H9 (cell line): Measurements from ENCODE around the gene FAM89B. TPM values are rescaled to one million over a fixed set of nuclear protein-coding genes. Genes with fewer than 3 reads are reported as not detected.

Experiments
- DNase-seq: peaks from one replicate; pipeline ENCODE4 v3.0.0-alpha.2; 2017
- H2AFZ ChIP-seq: one replicate; pipeline ENCODE4 v1.6.1; 2013; ENCODE audit warnings: mild to moderate bottlenecking, low read length, control low read depth, moderate library complexity
- H2AK5ac ChIP-seq: 2 replicates; pipeline ENCODE4 v1.6.1; 2013; ENCODE audit warnings: low read length, control low read depth, mixed read lengths; ENCODE audit not compliant: insufficient read length
- H2BK120ac ChIP-seq: one replicate; pipeline ENCODE4 v1.6.1; 2013; ENCODE audit warnings: low read depth, mild to moderate bottlenecking, low read length, control low read depth, inconsistent platforms; ENCODE audit not compliant: poor library complexity, severe bottlenecking
- H2BK12ac ChIP-seq: 2 replicates; pipeline ENCODE4 v1.6.1; 2013; ENCODE audit warnings: low read length, control low read depth, mixed read lengths, low read depth; ENCODE audit not compliant: insufficient read length
- H2BK15ac ChIP-seq: 2 replicates; pipeline ENCODE4 v1.6.1; 2013; ENCODE audit warnings: low read depth, low read length, control low read depth
- H2BK20ac ChIP-seq: one replicate; pipeline ENCODE4 v1.6.1; 2013; ENCODE audit warnings: low read depth, mild to moderate bottlenecking, low read length, control low read depth, inconsistent platforms; ENCODE audit not compliant: poor library complexity, severe bottlenecking
- H2BK5ac ChIP-seq: 2 replicates; pipeline ENCODE4 v1.6.1; 2013; ENCODE audit warnings: low read length, control low read depth, mixed read lengths; ENCODE audit not compliant: insufficient read length
- H3K14ac ChIP-seq: 2 replicates; pipeline ENCODE4 v1.6.1; 2013; ENCODE audit warnings: low read length, control low read depth; ENCODE audit not compliant: insufficient read depth
- H3K18ac ChIP-seq: 2 replicates; pipeline ENCODE4 v1.6.1; 2013; ENCODE audit warnings: low read depth, mild to moderate bottlenecking, mixed read lengths, low read length, control low read depth; ENCODE audit not compliant: insufficient read length
- H3K23ac ChIP-seq: 2 replicates; pipeline ENCODE4 v1.6.1; 2013; ENCODE audit warnings: low read length, control low read depth, mixed read lengths, low read depth; ENCODE audit not compliant: insufficient read length
- H3K23me2 ChIP-seq: 2 replicates; pipeline ENCODE4 v1.6.1; 2013; ENCODE audit warnings: low read depth, mild to moderate bottlenecking, mixed read lengths, low read length, control low read depth; ENCODE audit not compliant: insufficient read length, poor library complexity, severe bottlenecking
- H3K27ac ChIP-seq: 2 replicates; pipeline ENCODE4 v1.5.1; 2013; ENCODE audit warnings: low read length, control low read depth, mixed read lengths, low read depth; ENCODE audit not compliant: insufficient read length
- H3K27me3 ChIP-seq: 2 replicates; pipeline ENCODE4 v1.6.1; 2013; ENCODE audit warnings: low read length, control low read depth, inconsistent platforms; ENCODE audit not compliant: insufficient read depth
- H3K4ac ChIP-seq: 2 replicates; pipeline ENCODE4 v1.6.1; 2013; ENCODE audit warnings: low read depth, mild to moderate bottlenecking, control low read depth, inconsistent platforms, low read length, moderate library complexity
- H3K4me1 ChIP-seq: 2 replicates; pipeline ENCODE4 v1.6.1; 2013; ENCODE audit warnings: low read length, control low read depth, inconsistent platforms; ENCODE audit not compliant: insufficient read depth
- H3K4me2 ChIP-seq: 2 replicates; pipeline ENCODE4 v1.6.1; 2013; ENCODE audit warnings: low read length, control low read depth, mixed read lengths; ENCODE audit not compliant: insufficient read length, insufficient read depth
- H3K56ac ChIP-seq: 2 replicates; pipeline ENCODE4 v1.6.1; 2013; ENCODE audit warnings: low read depth, mild to moderate bottlenecking, mixed read lengths, low read length, control low read depth; ENCODE audit not compliant: insufficient read length
- H3K79me1 ChIP-seq: 2 replicates; pipeline ENCODE4 v1.6.1; 2013; ENCODE audit warnings: low read depth, mild to moderate bottlenecking, moderate library complexity, low read length, control low read depth, inconsistent platforms; ENCODE audit not compliant: insufficient read depth, poor library complexity, severe bottlenecking
- H3K79me2 ChIP-seq: 2 replicates; pipeline ENCODE4 v1.6.1; 2013; ENCODE audit warnings: low read length, control low read depth, inconsistent platforms; ENCODE audit not compliant: insufficient read depth
- H3K9ac ChIP-seq: 2 replicates; pipeline ENCODE4 v1.6.1; 2013; ENCODE audit warnings: low read length, control low read depth, mixed read lengths; ENCODE audit not compliant: insufficient read length; ENCODE audit errors: extremely low read depth
- H3K9me3 ChIP-seq: one replicate; pipeline ENCODE4 v1.6.1; 2013; ENCODE audit warnings: low read depth, low read length, inconsistent platforms; ENCODE audit not compliant: control insufficient read depth
- H3T11ph ChIP-seq: one replicate; pipeline ENCODE4 v1.6.1; 2013; ENCODE audit warnings: mild to moderate bottlenecking, low read length, control low read depth, inconsistent platforms
- H4K20me1 ChIP-seq: one replicate; pipeline ENCODE4 v1.6.1; 2013; ENCODE audit not compliant: control insufficient read depth, insufficient read length, insufficient read depth
- H4K5ac ChIP-seq: 2 replicates; pipeline ENCODE4 v1.6.1; 2013; ENCODE audit warnings: low read depth, mild to moderate bottlenecking, mixed read lengths, low read length, control low read depth; ENCODE audit not compliant: insufficient read length
- H4K8ac ChIP-seq: replicated peaks from 2 replicates; pipeline ENCODE4 v1.6.1; 2013; ENCODE audit warnings: low read length, control low read depth, mixed read lengths, low read depth; ENCODE audit not compliant: insufficient read length
- H4K91ac ChIP-seq: 2 replicates; pipeline ENCODE4 v1.6.1; 2013; ENCODE audit warnings: low read depth, mild to moderate bottlenecking, moderate library complexity, mixed read lengths, low read length, control low read depth; ENCODE audit not compliant: insufficient read length
- H3K27ac Mint-ChIP-seq, 3 experiments: 2 replicates in 2 of 3; 3 replicates in 1 of 3; pipeline ENCODE4 v1.8.0; 2020 to 2021; ENCODE audit warnings: mixed read lengths in 3 of 3, mild to moderate bottlenecking in 1 of 3, moderate library complexity in 1 of 3
- H3K27me3 Mint-ChIP-seq: 2 replicates; pipeline ENCODE4 v1.8.0; 2021; ENCODE audit warnings: low read depth, mild to moderate bottlenecking, moderate library complexity, mixed read lengths
- H3K36me3 Mint-ChIP-seq, 3 experiments: 2 replicates in 2 of 3; 3 replicates in 1 of 3; pipeline ENCODE4 v1.8.0; 2020 to 2021; ENCODE audit warnings: low read depth in 3 of 3, mixed read lengths in 3 of 3; ENCODE audit not compliant: insufficient read depth in 1 of 3
- H3K4me1 Mint-ChIP-seq, 2 experiments: 2 replicates each; pipeline ENCODE4 v1.8.0; 2020; ENCODE audit warnings: mixed read lengths in 2 of 2
- H3K4me3 Mint-ChIP-seq, 2 experiments: 2 replicates in 1 of 2; 3 replicates in 1 of 2; pipeline ENCODE4 v1.8.0; 2020 to 2021; ENCODE audit warnings: mild to moderate bottlenecking in 2 of 2, mixed read lengths in 2 of 2, moderate library complexity in 1 of 2
- H3K9me3 Mint-ChIP-seq, 2 experiments: 2 replicates in 1 of 2; 3 replicates in 1 of 2; pipeline ENCODE4 v1.8.0; 2020; ENCODE audit warnings: mild to moderate bottlenecking in 2 of 2, mixed read lengths in 2 of 2, moderate library complexity in 1 of 2
- whole genome bisulfite sequencing: extraction: QIAGEN DNeasy Blood & Tissue Kit; methylation state at CpG from one replicate; pipeline ENCODE4 v1.1.7; 2013; ENCODE audit warnings: missing lambda C conversion rate, low lambda C conversion rate, mixed read lengths; ENCODE audit not compliant: insufficient read length; ENCODE audit errors: extremely low coverage; 5-methylcytosine and 5-hydroxymethylcytosine counted together
- total RNA-seq: library from RNA; stranded (reverse); gene quantifications from 2 replicates; pipeline ENCODE4 v1.2.1, GENCODE V29; 2021
- TF ChIP-seq, protein P1 (sequence below): fragments of 200-600 bp; sonication (generic); conservative IDR thresholded peaks from 3 replicates; pipeline ENCODE4 v1.8.0; 2021; ENCODE audit warnings: antibody characterized with exemption, mild to moderate bottlenecking

FAM89B gene
- total RNA-seq, 1 experiment from 2014 or later: 21.7 TPM

- H3K18ac ChIP-seq: no peak overlapping the region
- H3K79me1 ChIP-seq: no peaks in the 10 kb centered on the region
- H3K27me3 ChIP-seq: no peaks in the 10 kb centered on the region
- no peak overlapping the region for H3K9ac ChIP-seq
- H2BK120ac ChIP-seq: no peak overlapping the region
- no peak overlapping the region for H4K5ac ChIP-seq
- H2AFZ ChIP-seq: no peak overlapping the region
- no peak overlapping the region for H3K4me3 Mint-ChIP-seq
- no peak overlapping the region for H3K27ac ChIP-seq
- peaks cover 5% of the 10 kb centered on the region for H3K23me2 ChIP-seq
- no peaks in the 10 kb centered on the region for H4K20me1 ChIP-seq
- H3K4me2 ChIP-seq: no peak overlapping the region
- H3K9me3 ChIP-seq: no peaks in the 10 kb centered on the region
- H2BK20ac ChIP-seq: no peak overlapping the region
- H3K36me3 Mint-ChIP-seq: peaks cover 22 to 65% (median 65%) of the 10 kb centered on the region in 3 experiments; a peak in 6 of 7 replicates
- peaks cover 7% of the 10 kb centered on the region; the same call in 1 of the 2 replicates for H3K79me2 ChIP-seq
- no peak overlapping the region for H3K4ac ChIP-seq
- H3K4me1 ChIP-seq: no peaks in the 10 kb centered on the region; the same call in none of the 2 replicates
- H3K27me3 Mint-ChIP-seq: no peaks in the 10 kb centered on the region
- H2BK15ac ChIP-seq: no peak overlapping the region
- H3K23ac ChIP-seq: no peak overlapping the region
- peaks cover 8% of the 10 kb centered on the region in 2 experiments for H3K4me1 Mint-ChIP-seq
- no peak overlapping the region for H4K91ac ChIP-seq
- H2AK5ac ChIP-seq: no peak overlapping the region
- no peak overlapping the region for H4K8ac ChIP-seq
- H3T11ph ChIP-seq: no peak overlapping the region
- no CpG with 5 or more reads among the region's 19 CpGs for WGBS
- no peak overlapping the region for H3K14ac ChIP-seq
- TF ChIP-seq, protein P1, sequence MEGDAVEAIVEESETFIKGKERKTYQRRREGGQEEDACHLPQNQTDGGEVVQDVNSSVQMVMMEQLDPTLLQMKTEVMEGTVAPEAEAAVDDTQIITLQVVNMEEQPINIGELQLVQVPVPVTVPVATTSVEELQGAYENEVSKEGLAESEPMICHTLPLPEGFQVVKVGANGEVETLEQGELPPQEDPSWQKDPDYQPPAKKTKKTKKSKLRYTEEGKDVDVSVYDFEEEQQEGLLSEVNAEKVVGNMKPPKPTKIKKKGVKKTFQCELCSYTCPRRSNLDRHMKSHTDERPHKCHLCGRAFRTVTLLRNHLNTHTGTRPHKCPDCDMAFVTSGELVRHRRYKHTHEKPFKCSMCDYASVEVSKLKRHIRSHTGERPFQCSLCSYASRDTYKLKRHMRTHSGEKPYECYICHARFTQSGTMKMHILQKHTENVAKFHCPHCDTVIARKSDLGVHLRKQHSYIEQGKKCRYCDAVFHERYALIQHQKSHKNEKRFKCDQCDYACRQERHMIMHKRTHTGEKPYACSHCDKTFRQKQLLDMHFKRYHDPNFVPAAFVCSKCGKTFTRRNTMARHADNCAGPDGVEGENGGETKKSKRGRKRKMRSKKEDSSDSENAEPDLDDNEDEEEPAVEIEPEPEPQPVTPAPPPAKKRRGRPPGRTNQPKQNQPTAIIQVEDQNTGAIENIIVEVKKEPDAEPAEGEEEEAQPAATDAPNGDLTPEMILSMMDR: no peak
- no peak overlapping the region for H2BK12ac ChIP-seq
- DNase-seq: no peak
- H3K56ac ChIP-seq: no peak overlapping the region
- no peak overlapping the region for H2BK5ac ChIP-seq
- H3K27ac Mint-ChIP-seq: no peak overlapping the region
- no peaks in the 10 kb centered on the region for H3K9me3 Mint-ChIP-seq
These were observed 48.3 kb downstream of the FAM89B start for GRCh38 chr11:65620666-65621065.
